Neural progenitor cell (in vitro differentiated cells): ENCODE measurements around the gene SPIN1. TPM values are rescaled to one million over a fixed set of nuclear protein-coding genes. Genes with fewer than 3 reads are reported as not detected.

Source experiments
- DNase-seq: peaks from one replicate; pipeline ENCODE4 v3.0.0-alpha.2; 2016; ENCODE audit warnings: low spot score
- H2AFZ ChIP-seq: fragments of 200-600 bp; sonication (generic); replicated peaks from 2 replicates; pipeline ENCODE4 v1.6.1; 2016; ENCODE audit warnings: antibody characterized with exemption
- H3F3A ChIP-seq: fragments of 200-600 bp; sonication (generic); 2 replicates; pipeline ENCODE4 v1.6.1; 2016; ENCODE audit warnings: antibody characterized with exemption, low read depth
- H3K27ac ChIP-seq: fragments of 200-600 bp; sonication (generic); 2 replicates; pipeline ENCODE4 v1.5.1; 2016; ENCODE audit warnings: mild to moderate bottlenecking
- H3K27me3 ChIP-seq: fragments of 200-600 bp; sonication (generic); 2 replicates; pipeline ENCODE4 v1.6.1; 2016; ENCODE audit warnings: mild to moderate bottlenecking, moderate library complexity
- H3K36me3 ChIP-seq: fragments of 200-600 bp; sonication (generic); 2 replicates; pipeline ENCODE4 v1.5.1; 2016
- H3K4me1 ChIP-seq: fragments of 200-600 bp; sonication (generic); 2 replicates; pipeline ENCODE4 v1.6.1; 2016; ENCODE audit warnings: mixed run types
- H3K4me2 ChIP-seq: fragments of 200-600 bp; sonication (generic); 2 replicates; pipeline ENCODE4 v1.6.1; 2016
- H3K4me3 ChIP-seq: fragments of 200-600 bp; sonication (generic); 2 replicates; pipeline ENCODE4 v1.5.1; 2016
- H3K79me2 ChIP-seq: fragments of 200-600 bp; sonication (generic); 2 replicates; pipeline ENCODE4 v1.6.1; 2016; ENCODE audit warnings: low read depth
- H3K9ac ChIP-seq: fragments of 200-600 bp; sonication (generic); 2 replicates; pipeline ENCODE4 v1.6.1; 2016
- H3K9me3 ChIP-seq: fragments of 200-600 bp; sonication (generic); 2 replicates; pipeline ENCODE4 v1.5.1; 2016; ENCODE audit warnings: low read depth
- H4K20me1 ChIP-seq: fragments of 200-600 bp; sonication (generic); 2 replicates; pipeline ENCODE4 v1.6.1; 2016; ENCODE audit warnings: low read depth
- H3K27ac Mint-ChIP-seq: 3 replicates; pipeline ENCODE4 v1.8.0; 2021; ENCODE audit warnings: mixed read lengths
- H3K27me3 Mint-ChIP-seq: 2 replicates; pipeline ENCODE4 v1.8.0; 2022; ENCODE audit warnings: low read depth, mild to moderate bottlenecking, inconsistent platforms, moderate library complexity, mixed read lengths; ENCODE audit not compliant: insufficient read depth
- H3K36me3 Mint-ChIP-seq: 3 replicates; pipeline ENCODE4 v1.8.0; 2021; ENCODE audit warnings: mixed read lengths
- H3K4me1 Mint-ChIP-seq: 3 replicates; pipeline ENCODE4 v1.8.0; 2021; ENCODE audit warnings: mixed read lengths
- H3K4me3 Mint-ChIP-seq: 3 replicates; pipeline ENCODE4 v1.8.0; 2021; ENCODE audit warnings: mild to moderate bottlenecking, moderate library complexity, mixed read lengths
- H3K9me3 Mint-ChIP-seq: 3 replicates; pipeline ENCODE4 v1.8.0; 2020; ENCODE audit warnings: mixed read lengths
- EZH2 ChIP-seq: fragments of 200-600 bp; sonication (generic); IDR thresholded peaks from 2 replicates; pipeline ENCODE4 v1.6.1; 2017; ENCODE audit warnings: antibody characterized with exemption, mild to moderate bottlenecking, moderate library complexity
- EZH2phosphoT487 ChIP-seq: fragments of 200-600 bp; sonication (generic); IDR thresholded peaks from 2 replicates; pipeline ENCODE4 v1.6.1; 2017; ENCODE audit warnings: antibody characterized with exemption
- total RNA-seq: library from RNA; depleted of rRNA; stranded (reverse); fragments of >200 nt; gene quantifications from 2 replicates; pipeline ENCODE4 v1.2.3, GENCODE V29; 2015; ENCODE audit warnings: low replicate concordance
- TF ChIP-seq, protein P1 (sequence below): fragments of 200-600 bp; sonication (generic); IDR thresholded peaks from 2 replicates; pipeline ENCODE4 v1.5.1; 2017; ENCODE audit warnings: antibody characterized with exemption, mild to moderate bottlenecking

Gene SPIN1
- total RNA-seq, 1 donor from 2014 or later: 101 TPM

DNA sequence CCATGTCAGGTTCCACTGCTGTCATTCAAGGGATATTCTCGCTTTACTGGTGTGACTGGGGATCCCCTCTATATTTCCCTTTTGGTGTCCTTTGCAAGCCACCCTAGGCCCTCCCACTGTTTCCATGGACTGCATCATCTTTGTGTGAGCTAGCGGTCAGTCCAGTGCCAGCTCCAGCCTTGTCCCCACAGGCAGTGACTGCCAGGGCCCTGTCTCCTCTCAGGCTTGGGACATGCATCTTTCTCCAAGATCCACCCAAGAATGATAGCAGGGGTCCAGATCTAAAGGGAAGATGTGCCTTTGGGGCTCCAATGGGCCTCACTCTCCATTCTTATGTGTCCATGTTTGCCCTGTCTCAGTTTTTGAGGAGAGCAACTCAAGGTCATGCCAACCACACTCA, 109.0 kb downstream of the SPIN1 start:
- Histone ChIP-seq H3K36me3 (no peaks in the 10 kb centered on the region), H2AFZ (no peak overlapping the region), H3K9ac (no peak overlapping the region), H3K4me2 (no peak overlapping the region), H3F3A (no peaks in the 10 kb centered on the region), H3K27ac (no peak overlapping the region), H3K4me1 (no peaks in the 10 kb centered on the region), H3K4me3 (no peak overlapping the region), H3K9me3 (no peaks in the 10 kb centered on the region), H3K79me2 (no peaks in the 10 kb centered on the region), H3K27me3 (no peaks in the 10 kb centered on the region), H4K20me1 (no peaks in the 10 kb centered on the region)
- H3K27me3 Mint-ChIP-seq: peaks cover 10% of the 10 kb centered on the region
- DNase-seq: no peak
- H3K4me3 Mint-ChIP-seq: no peak overlapping the region
- H3K27ac Mint-ChIP-seq: no peak overlapping the region
- no peaks in the 10 kb centered on the region for H3K36me3 Mint-ChIP-seq
- H3K9me3 Mint-ChIP-seq: no peaks in the 10 kb centered on the region
- TF ChIP-seq, protein P1, sequence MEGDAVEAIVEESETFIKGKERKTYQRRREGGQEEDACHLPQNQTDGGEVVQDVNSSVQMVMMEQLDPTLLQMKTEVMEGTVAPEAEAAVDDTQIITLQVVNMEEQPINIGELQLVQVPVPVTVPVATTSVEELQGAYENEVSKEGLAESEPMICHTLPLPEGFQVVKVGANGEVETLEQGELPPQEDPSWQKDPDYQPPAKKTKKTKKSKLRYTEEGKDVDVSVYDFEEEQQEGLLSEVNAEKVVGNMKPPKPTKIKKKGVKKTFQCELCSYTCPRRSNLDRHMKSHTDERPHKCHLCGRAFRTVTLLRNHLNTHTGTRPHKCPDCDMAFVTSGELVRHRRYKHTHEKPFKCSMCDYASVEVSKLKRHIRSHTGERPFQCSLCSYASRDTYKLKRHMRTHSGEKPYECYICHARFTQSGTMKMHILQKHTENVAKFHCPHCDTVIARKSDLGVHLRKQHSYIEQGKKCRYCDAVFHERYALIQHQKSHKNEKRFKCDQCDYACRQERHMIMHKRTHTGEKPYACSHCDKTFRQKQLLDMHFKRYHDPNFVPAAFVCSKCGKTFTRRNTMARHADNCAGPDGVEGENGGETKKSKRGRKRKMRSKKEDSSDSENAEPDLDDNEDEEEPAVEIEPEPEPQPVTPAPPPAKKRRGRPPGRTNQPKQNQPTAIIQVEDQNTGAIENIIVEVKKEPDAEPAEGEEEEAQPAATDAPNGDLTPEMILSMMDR: no peak
- no peak for TF ChIP-seq EZH2phosphoT487
- no peak for TF ChIP-seq EZH2
- H3K4me1 Mint-ChIP-seq: peaks cover 16% of the 10 kb centered on the region

DNA sequence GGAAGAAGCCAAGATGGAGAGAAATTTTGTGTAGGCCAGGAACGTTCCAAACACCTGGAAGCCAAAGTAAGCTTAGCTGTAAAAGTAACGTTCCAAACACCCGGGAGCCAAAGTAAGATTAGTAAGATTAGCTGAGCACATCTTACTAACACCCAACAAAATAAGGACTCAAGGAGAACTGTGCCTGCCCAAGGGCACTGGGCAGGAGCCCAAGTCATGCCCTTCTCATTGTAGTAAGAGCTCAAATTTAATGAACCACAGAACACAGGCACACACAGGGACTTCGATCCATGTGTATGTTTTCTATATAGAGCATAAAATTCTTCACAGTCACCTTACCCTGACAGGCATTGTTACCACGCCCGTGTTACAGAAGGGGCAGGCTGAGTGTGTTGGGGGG, 110.6 kb downstream of the SPIN1 start:
- H3K27ac Mint-ChIP-seq: no peak overlapping the region
- H3K36me3 Mint-ChIP-seq: no peaks in the 10 kb centered on the region
- H3K4me1 ChIP-seq: no peaks in the 10 kb centered on the region
- H3K27me3 Mint-ChIP-seq: peaks cover 17% of the 10 kb centered on the region
- no peak overlapping the region for H3K4me3 Mint-ChIP-seq
- TF ChIP-seq EZH2 (no peak), EZH2phosphoT487 (no peak)
- TF ChIP-seq, protein P1: no peak
- H3K4me2 ChIP-seq: no peak overlapping the region
- H3F3A ChIP-seq: no peaks in the 10 kb centered on the region
- DNase-seq: no peak
- H3K4me1 Mint-ChIP-seq: peaks cover 29% of the 10 kb centered on the region
- no peak overlapping the region for H3K4me3 ChIP-seq
- H3K9ac ChIP-seq: no peak overlapping the region
- no peaks in the 10 kb centered on the region for H3K27me3 ChIP-seq
- H4K20me1 ChIP-seq: no peaks in the 10 kb centered on the region
- no peaks in the 10 kb centered on the region for H3K9me3 Mint-ChIP-seq
- no peak overlapping the region for H2AFZ ChIP-seq
- H3K79me2 ChIP-seq: no peaks in the 10 kb centered on the region
- H3K9me3 ChIP-seq: no peaks in the 10 kb centered on the region
- H3K36me3 ChIP-seq: no peaks in the 10 kb centered on the region
- no peak overlapping the region for H3K27ac ChIP-seq

DNA sequence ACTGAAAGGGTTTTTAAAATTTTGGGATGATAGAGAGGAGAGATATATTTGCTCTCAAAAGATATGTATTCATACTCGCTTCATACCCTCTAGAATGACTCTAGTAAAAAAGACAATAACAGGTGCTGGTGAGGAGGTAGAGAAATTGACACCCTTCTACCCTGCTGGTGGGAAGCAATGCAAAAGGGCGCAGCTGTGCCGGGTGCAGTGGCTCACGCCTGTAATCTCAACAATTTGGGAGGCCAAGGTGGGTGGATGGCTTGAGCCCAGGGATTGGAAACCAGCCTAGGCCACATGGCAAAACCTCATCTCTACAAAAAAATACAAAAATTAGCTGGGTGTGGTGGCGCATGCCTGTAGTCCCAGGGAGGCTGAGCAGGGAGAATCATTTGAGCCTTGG, 112.8 kb downstream of the SPIN1 start:
- H3K36me3 Mint-ChIP-seq: no peaks in the 10 kb centered on the region

More for the DNA sequence above, 112.8 kb downstream of the SPIN1 start:
- TF ChIP-seq EZH2phosphoT487 (no peak), EZH2 (no peak)
- TF ChIP-seq, protein P1: no peak
- no peaks in the 10 kb centered on the region for H3K4me1 ChIP-seq
- no peak overlapping the region for H2AFZ ChIP-seq
- Mint-ChIP-seq H3K9me3 (no peaks in the 10 kb centered on the region), H3K4me1 (peaks cover 16% of the 10 kb centered on the region), H3K27ac (no peak overlapping the region), H3K4me3 (no peak overlapping the region), H3K27me3 (peaks cover 17% of the 10 kb centered on the region)
- no peaks in the 10 kb centered on the region for H3K27me3 ChIP-seq
- no peaks in the 10 kb centered on the region for H3F3A ChIP-seq
- H3K36me3 ChIP-seq: no peaks in the 10 kb centered on the region
- no peaks in the 10 kb centered on the region for H3K9me3 ChIP-seq
- H3K4me3 ChIP-seq: no peak overlapping the region
- no peak overlapping the region for H3K4me2 ChIP-seq
- H3K27ac ChIP-seq: no peak overlapping the region
- no peaks in the 10 kb centered on the region for H4K20me1 ChIP-seq
- H3K79me2 ChIP-seq: no peaks in the 10 kb centered on the region
- H3K9ac ChIP-seq: no peak overlapping the region
- DNase-seq: no peak
